Measurements from ENCODE around the gene NRG2. TPM values are rescaled to one million over a fixed set of nuclear protein-coding genes. Genes with fewer than 3 reads are reported as not detected.

Gene NRG2
- total RNA-seq, 2 experiments from 2014 or later: not detected

DNA sequence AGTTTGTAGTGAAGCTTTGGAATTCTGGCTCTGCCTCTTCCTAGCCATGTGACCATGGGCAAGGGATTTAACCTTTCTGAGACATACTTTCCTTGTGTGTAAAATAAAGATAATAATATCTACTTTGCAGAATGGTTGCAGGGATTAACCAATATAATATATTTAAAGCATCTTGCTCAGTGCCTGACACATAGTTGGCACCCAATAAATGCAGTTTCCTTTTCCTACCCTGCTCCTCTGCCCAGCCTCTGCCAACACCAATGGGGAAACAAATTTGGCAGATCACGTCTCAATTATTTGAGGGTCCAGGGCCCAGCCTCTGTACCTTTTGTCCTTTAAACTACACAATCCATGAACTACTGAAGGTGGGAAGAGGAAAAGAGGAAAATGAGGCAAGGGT, 91.1 kb downstream of the NRG2 start:
- no peak overlapping the region for H3K4me3 Mint-ChIP-seq
- H3K36me3 Mint-ChIP-seq (ENCODE audit: low read depth): no peaks in the 10 kb centered on the region
- no peaks in the 10 kb centered on the region for H3K4me1 Mint-ChIP-seq (ENCODE audit: low read depth)
- no peaks in the 10 kb centered on the region for H3K9me3 Mint-ChIP-seq
- H3K27ac Mint-ChIP-seq: no peak overlapping the region
- CTCF ChIA-PET: interaction anchor here (1.9 kb wide), 1 partner anchor 17 kb away, joined by 7 read pairs; no protein-coding TSS in a partner anchor
- peaks cover 22% of the 10 kb centered on the region for H3K27me3 Mint-ChIP-seq (ENCODE audit: low read depth)
- intact Hi-C loops (cut with micrococcal nuclease): no loop called here
- no peak for DNase-seq

- peaks cover 23% of the 10 kb centered on the region for H3K27me3 Mint-ChIP-seq (ENCODE audit: low read depth)
- CTCF ChIA-PET: interaction anchor here (1.9 kb wide), 1 partner anchor 17 kb away, joined by 7 read pairs; no protein-coding TSS in a partner anchor
These were observed 91.7 kb downstream of the NRG2 start for GRCh38 chr5:139951296-139951924.

DNA sequence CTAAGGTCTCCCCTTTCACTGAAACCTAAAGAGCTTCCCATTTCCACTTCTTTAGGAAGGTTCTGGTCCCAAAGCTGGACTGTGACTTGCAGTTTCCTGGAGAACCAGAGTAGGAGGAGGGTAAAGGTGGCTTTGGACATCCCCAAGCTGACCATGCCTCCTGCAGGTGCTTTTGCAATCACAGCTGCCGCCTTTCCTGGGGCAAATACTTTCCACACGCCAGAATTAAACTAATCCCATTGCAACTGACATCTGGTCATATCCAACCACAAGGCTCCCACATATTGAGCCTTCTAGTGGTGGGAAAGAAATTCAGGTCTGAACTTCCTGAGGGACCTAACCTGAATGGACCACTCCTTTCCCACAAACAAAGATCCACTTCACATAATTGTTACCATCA, 92.7 kb downstream of the NRG2 start:
- CTCF ChIA-PET: interaction anchor here (0.6 to 1.6 kb wide), 4 partner anchors 18 to 771 kb away, joined by 3 to 12 read pairs (median 4); no protein-coding TSS in a partner anchor
- Mint-ChIP-seq H3K9me3 (no peaks in the 10 kb centered on the region), H3K36me3 (ENCODE audit: low read depth) (no peaks in the 10 kb centered on the region)

More at GRCh38 chr5:139951296-139951924, 91.7 kb downstream of the NRG2 start:
- Mint-ChIP-seq H3K4me1 (ENCODE audit: low read depth) (no peaks in the 10 kb centered on the region), H3K4me3 (no peak overlapping the region), H3K9me3 (no peaks in the 10 kb centered on the region), H3K36me3 (ENCODE audit: low read depth) (no peaks in the 10 kb centered on the region), H3K27ac (no peak overlapping the region)
- DNase-seq: no peak
- intact Hi-C loops (cut with micrococcal nuclease): no loop called here

GRCh38 chr5:139949710-139950109, 93.4 kb downstream of the NRG2 start:
- peaks cover 35% of the 10 kb centered on the region for H3K27me3 Mint-ChIP-seq (ENCODE audit: low read depth)
- intact Hi-C loops (cut with micrococcal nuclease): no loop called here
- H3K4me1 Mint-ChIP-seq (ENCODE audit: low read depth): no peaks in the 10 kb centered on the region
- CTCF ChIA-PET: interaction anchor here (0.6 to 1.6 kb wide), 5 partner anchors 19 to 772 kb away, joined by 3 to 12 read pairs (median 3); no protein-coding TSS in a partner anchor
- H3K36me3 Mint-ChIP-seq (ENCODE audit: low read depth): no peaks in the 10 kb centered on the region
- no peak for DNase-seq
- no peaks in the 10 kb centered on the region for H3K9me3 Mint-ChIP-seq
- H3K27ac Mint-ChIP-seq: no peak overlapping the region
- H3K4me3 Mint-ChIP-seq: no peak overlapping the region

More for the DNA sequence above, 92.7 kb downstream of the NRG2 start:
- Mint-ChIP-seq H3K4me1 (ENCODE audit: low read depth) (no peaks in the 10 kb centered on the region), H3K4me3 (no peak overlapping the region), H3K27ac (no peak overlapping the region), H3K27me3 (ENCODE audit: low read depth) (peaks cover 28% of the 10 kb centered on the region)
- DNase-seq: no peak
- intact Hi-C loops (cut with micrococcal nuclease): no loop called here

DNA sequence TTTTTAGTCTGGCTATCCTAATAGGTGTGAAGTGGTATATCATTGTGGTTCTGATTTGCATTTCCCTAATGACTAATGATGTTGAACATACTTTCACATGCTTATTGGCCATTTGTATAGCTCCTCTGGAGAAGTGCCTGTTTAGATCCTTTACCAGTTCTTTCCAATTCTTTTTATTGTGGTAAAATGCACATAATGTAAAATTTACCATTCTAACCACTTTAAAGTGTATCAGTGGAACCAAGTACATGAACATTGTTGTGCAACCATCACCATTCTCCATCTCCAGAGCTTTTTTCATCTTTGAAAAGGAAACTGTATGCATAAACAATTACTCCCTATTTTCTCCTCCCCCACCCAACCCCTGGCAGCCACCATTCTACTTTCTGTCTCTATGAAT, 95.4 kb downstream of the NRG2 start:
- no peaks in the 10 kb centered on the region for H3K9me3 Mint-ChIP-seq
- no peaks in the 10 kb centered on the region for H3K4me1 Mint-ChIP-seq (ENCODE audit: low read depth)
- CTCF ChIA-PET: interaction anchor here (1.3 kb wide), 1 partner anchor 21 kb away, joined by 3 read pairs; no protein-coding TSS in a partner anchor
- DNase-seq: no peak
- peaks cover 36% of the 10 kb centered on the region for H3K27me3 Mint-ChIP-seq (ENCODE audit: low read depth)
- H3K4me3 Mint-ChIP-seq: no peak overlapping the region
- no peaks in the 10 kb centered on the region for H3K36me3 Mint-ChIP-seq (ENCODE audit: low read depth)
- intact Hi-C loops (cut with micrococcal nuclease): no loop called here
- no peak overlapping the region for H3K27ac Mint-ChIP-seq

GRCh38 chr5:139946440-139946839, 96.7 kb downstream of the NRG2 start:
- Mint-ChIP-seq H3K27ac (no peak overlapping the region), H3K9me3 (no peaks in the 10 kb centered on the region), H3K36me3 (ENCODE audit: low read depth) (no peaks in the 10 kb centered on the region), H3K4me3 (no peak overlapping the region), H3K27me3 (ENCODE audit: low read depth) (peaks cover 33% of the 10 kb centered on the region), H3K4me1 (ENCODE audit: low read depth) (no peaks in the 10 kb centered on the region)
- intact Hi-C loops (cut with micrococcal nuclease): no loop called here
- DNase-seq: no peak
- CTCF ChIA-PET: no interaction called here

DNA sequence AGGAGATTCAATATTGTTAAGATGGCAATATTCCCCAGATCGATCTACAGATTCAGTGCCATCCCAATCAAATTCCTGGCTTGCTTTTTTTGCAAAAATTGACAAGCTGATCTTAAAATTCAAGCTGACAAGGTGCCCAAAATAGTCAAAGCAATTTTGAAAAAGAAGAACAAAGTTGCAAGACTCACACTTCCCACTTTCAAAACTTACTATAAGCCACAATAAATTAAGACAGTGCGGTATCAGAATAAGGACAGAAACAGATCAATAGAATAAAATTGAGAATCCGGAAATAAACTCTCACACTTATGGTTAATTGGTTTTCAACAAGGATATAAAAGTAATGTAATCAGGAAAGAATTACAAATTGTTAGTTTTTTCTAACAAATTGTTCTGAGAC, 97.1 kb downstream of the NRG2 start:
- no peaks in the 10 kb centered on the region for H3K9me3 Mint-ChIP-seq

GRCh38 chr5:139942243-139942642, 100.9 kb downstream of the NRG2 start:
- DNase-seq: no peak
- Mint-ChIP-seq H3K36me3 (ENCODE audit: low read depth) (peaks cover 2% of the 10 kb centered on the region), H3K27me3 (ENCODE audit: low read depth) (peaks cover 34% of the 10 kb centered on the region), H3K4me3 (no peak overlapping the region), H3K27ac (no peak overlapping the region), H3K4me1 (ENCODE audit: low read depth) (no peaks in the 10 kb centered on the region), H3K9me3 (peaks cover 8% of the 10 kb centered on the region)
- intact Hi-C loops (cut with micrococcal nuclease): no loop called here
- CTCF ChIA-PET: interaction anchor here (2.2 kb wide), 1 partner anchor 27 kb away, joined by 7 read pairs; no protein-coding TSS in a partner anchor

More for the DNA sequence above, 97.1 kb downstream of the NRG2 start:
- DNase-seq: no peak
- Mint-ChIP-seq H3K27ac (no peak overlapping the region), H3K4me1 (ENCODE audit: low read depth) (no peaks in the 10 kb centered on the region), H3K27me3 (ENCODE audit: low read depth) (peaks cover 33% of the 10 kb centered on the region), H3K4me3 (no peak overlapping the region), H3K36me3 (ENCODE audit: low read depth) (no peaks in the 10 kb centered on the region)
- CTCF ChIA-PET: interaction anchor here (0.5 kb wide), 1 partner anchor 128 kb away, joined by 3 read pairs; no protein-coding TSS in a partner anchor
- intact Hi-C loops (cut with micrococcal nuclease): no loop called here

DNA sequence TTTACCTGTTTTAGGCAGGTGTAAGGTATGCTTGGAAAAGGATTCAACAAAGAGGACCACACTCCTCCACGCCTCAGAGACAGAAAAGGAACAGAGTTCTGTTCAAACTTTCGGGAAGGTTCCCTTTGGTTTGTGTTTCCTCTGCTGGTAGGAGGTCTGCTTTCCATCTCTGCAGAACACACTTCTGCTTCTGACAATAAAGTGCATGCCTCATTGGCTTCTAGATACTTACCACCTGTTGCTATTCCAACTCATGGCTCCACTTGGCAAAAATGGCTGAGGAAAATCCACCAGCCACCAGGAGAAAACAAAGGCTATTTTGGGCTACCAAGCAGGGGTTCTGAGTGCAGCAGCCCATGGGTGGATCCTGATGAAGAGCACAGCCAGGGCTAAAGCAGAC, 112.7 kb downstream of the NRG2 start:
- peaks cover 30% of the 10 kb centered on the region for H3K27me3 Mint-ChIP-seq (ENCODE audit: low read depth)
- CTCF ChIA-PET: no interaction called here
- H3K36me3 Mint-ChIP-seq (ENCODE audit: low read depth): no peaks in the 10 kb centered on the region
- H3K4me3 Mint-ChIP-seq: no peak overlapping the region
- no peaks in the 10 kb centered on the region for H3K4me1 Mint-ChIP-seq (ENCODE audit: low read depth)
- no peaks in the 10 kb centered on the region for H3K9me3 Mint-ChIP-seq
- no peak overlapping the region for H3K27ac Mint-ChIP-seq
- no peak for DNase-seq
- intact Hi-C loops (cut with micrococcal nuclease): no loop called here

DNA sequence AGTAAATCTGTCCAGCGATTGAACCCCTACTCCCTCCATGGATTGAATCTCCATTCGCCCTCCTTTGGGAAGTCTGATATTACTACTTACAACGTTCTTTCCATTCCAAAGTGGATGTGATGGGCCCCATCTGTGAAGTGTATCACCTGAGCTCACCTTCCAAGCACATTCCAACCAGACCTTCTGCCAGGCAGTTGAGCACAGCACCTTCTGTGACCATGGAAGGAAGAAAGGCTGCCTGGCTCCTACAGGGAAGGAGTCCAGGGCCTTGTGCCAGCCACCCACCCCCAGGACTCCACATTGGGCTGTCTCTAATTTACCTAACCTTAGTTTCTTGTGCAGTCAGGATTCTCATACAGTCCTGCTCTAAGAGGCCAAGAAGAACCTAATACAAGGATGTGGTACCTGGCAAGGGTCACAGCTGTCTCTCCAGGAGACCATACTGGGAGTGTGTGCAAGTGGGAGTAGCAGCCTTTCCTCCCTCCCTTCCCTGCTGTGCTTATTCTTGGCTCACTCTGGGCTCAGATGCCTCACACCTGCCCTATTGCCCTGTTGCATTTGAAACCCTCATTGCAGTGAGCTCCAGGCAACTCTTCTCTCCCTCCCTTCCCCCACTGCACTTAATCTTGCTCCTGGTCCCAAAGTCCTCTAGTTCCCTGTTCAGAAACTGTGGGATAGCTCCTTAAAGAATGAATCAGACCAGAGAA, 116.1 kb downstream of the NRG2 start:
- no peaks in the 10 kb centered on the region for H3K36me3 Mint-ChIP-seq (ENCODE audit: low read depth)
- CTCF ChIA-PET: interaction anchor here (2.1 kb wide), 1 partner anchor 42 kb away, joined by 8 read pairs; no protein-coding TSS in a partner anchor
- H3K27ac Mint-ChIP-seq: no peak overlapping the region
- H3K9me3 Mint-ChIP-seq: no peaks in the 10 kb centered on the region
- no peak overlapping the region for H3K4me3 Mint-ChIP-seq
- intact Hi-C loops (cut with micrococcal nuclease): no loop called here
- no peak for DNase-seq
- H3K4me1 Mint-ChIP-seq (ENCODE audit: low read depth): no peaks in the 10 kb centered on the region
- peaks cover 22% of the 10 kb centered on the region for H3K27me3 Mint-ChIP-seq (ENCODE audit: low read depth)

DNA sequence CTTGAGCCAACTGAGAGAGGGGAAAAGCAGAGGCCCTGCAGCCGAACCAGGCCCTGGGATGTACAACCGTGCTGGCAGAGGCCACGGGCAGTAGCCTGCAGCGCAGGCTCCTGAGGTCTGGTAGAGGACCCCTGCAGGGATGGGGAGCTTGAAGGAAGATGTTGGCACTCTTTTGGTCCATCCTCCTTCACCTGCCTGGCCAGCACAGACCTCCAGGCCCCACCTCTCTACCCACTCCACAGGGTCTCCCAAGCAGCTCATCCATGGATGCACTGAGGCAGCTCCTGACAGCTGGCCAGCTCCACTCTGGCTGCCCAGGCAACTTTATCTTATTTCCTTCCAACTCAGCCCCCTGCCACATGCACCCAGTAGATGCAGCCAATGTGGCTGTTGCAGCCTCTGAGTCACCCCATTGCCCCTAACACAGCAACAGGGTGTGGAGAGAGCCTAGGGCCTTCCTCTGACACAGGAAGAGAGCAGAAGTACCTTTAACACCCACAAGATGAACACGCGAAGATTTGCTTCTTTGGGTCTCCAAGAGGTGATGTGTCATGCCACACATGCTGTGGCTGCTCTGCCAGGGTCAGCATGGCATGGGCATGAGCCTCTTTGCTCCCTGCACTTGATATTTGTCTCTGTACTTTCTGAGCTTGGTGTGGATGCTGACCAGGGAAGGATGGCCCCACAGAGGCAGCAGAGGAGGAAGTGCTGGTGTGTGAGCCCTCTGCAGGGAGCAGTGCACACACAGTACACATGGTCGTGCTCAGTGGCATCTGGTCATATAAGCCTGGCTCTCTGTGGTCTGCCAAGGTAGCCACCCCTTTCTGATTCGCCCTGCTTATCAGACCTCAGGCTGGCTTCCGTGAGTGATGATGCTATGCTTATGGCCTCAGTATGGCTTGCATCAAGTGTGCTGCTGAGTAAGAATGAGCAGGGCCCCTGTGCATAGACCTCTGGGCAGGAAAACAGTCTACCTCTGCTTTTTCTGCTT, 117.2 kb downstream of the NRG2 start:
- no peak overlapping the region for H3K4me3 Mint-ChIP-seq
- CTCF ChIA-PET: interaction anchor here (0.8 to 2.1 kb wide), 2 partner anchors 43 to 151 kb away, joined by 3 to 8 read pairs; no protein-coding TSS in a partner anchor
- H3K9me3 Mint-ChIP-seq: no peaks in the 10 kb centered on the region
- no peaks in the 10 kb centered on the region for H3K36me3 Mint-ChIP-seq (ENCODE audit: low read depth)
- H3K27me3 Mint-ChIP-seq (ENCODE audit: low read depth): peaks cover 17% of the 10 kb centered on the region
- intact Hi-C loops (cut with micrococcal nuclease): no loop called here
- no peaks in the 10 kb centered on the region for H3K4me1 Mint-ChIP-seq (ENCODE audit: low read depth)
- no peak overlapping the region for H3K27ac Mint-ChIP-seq
- no peak for DNase-seq

DNA sequence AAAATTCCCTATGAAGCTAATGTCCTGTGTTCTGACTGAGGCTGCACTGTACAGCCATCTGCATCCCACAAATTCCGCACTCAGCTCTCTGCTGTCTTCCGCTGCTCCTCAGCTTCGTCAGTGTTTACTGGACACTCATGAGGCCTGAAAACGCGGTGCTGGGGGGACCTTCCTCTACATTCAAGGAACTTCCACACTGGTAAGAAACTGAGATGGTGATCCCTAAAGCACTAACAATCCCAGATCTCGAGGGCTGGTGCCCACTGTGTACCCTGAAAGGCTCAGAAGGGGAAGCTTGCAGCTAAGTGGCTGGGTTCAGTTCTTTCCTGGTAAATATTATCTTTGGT, 117.9 kb downstream of the NRG2 start:
- Mint-ChIP-seq H3K4me1 (ENCODE audit: low read depth) (no peaks in the 10 kb centered on the region), H3K36me3 (ENCODE audit: low read depth) (no peaks in the 10 kb centered on the region), H3K27ac (no peak overlapping the region), H3K27me3 (ENCODE audit: low read depth) (peaks cover 13% of the 10 kb centered on the region), H3K4me3 (no peak overlapping the region), H3K9me3 (no peaks in the 10 kb centered on the region)
- DNase-seq: no peak
- CTCF ChIA-PET: interaction anchor here (0.8 to 2.1 kb wide), 2 partner anchors 44 to 150 kb away, joined by 3 to 8 read pairs; no protein-coding TSS in a partner anchor
- intact Hi-C loops (cut with micrococcal nuclease): no loop called here

All from activated naive CD4-positive, alpha-beta T cell treated with anti-CD3 and anti-CD28 coated beads for 36 hours (primary cell).